Gastrocnemius medialis (tissue), 4 donors: Measurements from ENCODE around the gene TLK2.

ENCODE experiments used
- CTCF ChIP-seq, 5 experiments: fragments of 450-650 bp in 3 of 5; fragments of 200-600 bp in 2 of 5; sonication (generic) in 2 of 5; IDR thresholded peaks in 4 of 5; conservative IDR thresholded peaks in 1 of 5; 1 replicate in 4 of 5; 2 replicates in 1 of 5; pipeline ENCODE4 v1.5.1; 2016 to 2019; ENCODE audit warnings: antibody characterized with exemption in 5 of 5, mild to moderate bottlenecking in 3 of 5, moderate library complexity in 3 of 5
- POLR2A ChIP-seq, 2 donors: fragments of 450-650 bp; IDR thresholded peaks; one replicate each; pipeline ENCODE4 v1.6.1; 2017; ENCODE audit warnings: antibody characterized with exemption in 2 of 2, mild to moderate bottlenecking in 2 of 2, moderate library complexity in 2 of 2

GRCh38 chr17:62595484-62595883 lies 116.9 kb downstream of the TLK2 start:
- TF ChIP-seq CTCF (IDR thresholded peaks at IDR 0.05 in 4 of 5, conservative IDR thresholded peaks at IDR 0.05 in 1 of 5), result no peak
- no peak for TF ChIP-seq POLR2A (IDR thresholded peaks at IDR 0.05)
